Fibroblast of lung (primary cell): ENCODE results near the gene WASHC4. TPM values are rescaled to one million over a fixed set of nuclear protein-coding genes. Genes with fewer than 3 reads are reported as not detected.

Experiments
- DNase-seq, 2 donors: peaks; one replicate each; pipeline versions ENCODE4 v3.0.0 to v3.0.0-alpha.2; 2010; ENCODE audit warnings: low read depth in 2 of 2
- H2AFZ ChIP-seq: 2 replicates; pipeline ENCODE4 v1.5.1; 2012; ENCODE audit warnings: low read length, control low read depth, inconsistent platforms
- H3K27ac ChIP-seq: 2 replicates; pipeline ENCODE4 v1.5.1; 2011; ENCODE audit warnings: low read length, control low read depth; ENCODE audit not compliant: insufficient read depth
- H3K27me3 ChIP-seq: 2 replicates; pipeline ENCODE4 v1.5.1; 2011; ENCODE audit warnings: mild to moderate bottlenecking, low read length; ENCODE audit not compliant: control insufficient read depth, insufficient read depth
- H3K36me3 ChIP-seq: 2 replicates; pipeline ENCODE4 v1.5.1; 2011; ENCODE audit warnings: low read length; ENCODE audit not compliant: control insufficient read depth, insufficient read depth
- H3K4me1 ChIP-seq: 2 replicates; pipeline ENCODE4 v1.5.1; 2011; ENCODE audit warnings: low read length; ENCODE audit not compliant: control insufficient read depth, insufficient read depth; ENCODE audit errors: extremely low read depth
- H3K4me2 ChIP-seq: 2 replicates; pipeline ENCODE4 v1.5.1; 2011; ENCODE audit warnings: low read length, control low read depth; ENCODE audit not compliant: insufficient read depth; ENCODE audit errors: extremely low read depth
- H3K4me3 ChIP-seq, 4 experiments: fragments of 200-600 bp in 1 of 4; sonication (generic) in 1 of 4; replicated peaks in 1 of 4; 2 replicates each; pipeline ENCODE4 v1.5.1; 2011 to 2016; ENCODE audit warnings: low read length in 4 of 4, low read depth in 3 of 4, mild to moderate bottlenecking in 3 of 4, control low read depth in 2 of 4, inconsistent platforms in 1 of 4, mixed read lengths in 1 of 4; ENCODE audit not compliant: insufficient read depth in 1 of 4; ENCODE audit errors: control extremely low read depth in 1 of 4
- H3K79me2 ChIP-seq: 2 replicates; pipeline ENCODE4 v1.5.1; 2012; ENCODE audit warnings: mild to moderate bottlenecking, low read length, inconsistent platforms; ENCODE audit not compliant: control insufficient read depth, insufficient read depth
- H3K9ac ChIP-seq: 2 replicates; pipeline ENCODE4 v1.5.1; 2011; ENCODE audit warnings: mild to moderate bottlenecking, low read length, control low read depth; ENCODE audit not compliant: insufficient read depth
- H3K9me3 ChIP-seq: 2 replicates; pipeline ENCODE4 v1.5.1; 2012; ENCODE audit warnings: low read depth, low read length; ENCODE audit not compliant: control insufficient read depth, insufficient read depth
- H4K20me1 ChIP-seq: 2 replicates; pipeline ENCODE4 v1.5.1; 2011; ENCODE audit warnings: low read length; ENCODE audit not compliant: control insufficient read depth, insufficient read depth; ENCODE audit errors: extremely low read depth
- EZH2 ChIP-seq: IDR thresholded peaks from 2 replicates; pipeline ENCODE4 v1.5.1; 2012; ENCODE audit warnings: low read length, control low read depth, mild to moderate bottlenecking; ENCODE audit errors: missing control alignments
- polyA plus RNA-seq, 2 donors: library from polyadenylated mRNA; depleted of rRNA in 1 of 2; stranded (reverse) in 1 of 2; unstranded in 1 of 2; fragments of >200 nt; gene quantifications; 2 replicates each; pipeline ENCODE4 v1.2.1, GENCODE V29; 2011 to 2012; ENCODE audit warnings: missing spikeins in 1 of 2
- total RNA-seq: library from RNA; depleted of rRNA; stranded (reverse); fragments of >200 nt; gene quantifications from 2 replicates; pipeline ENCODE4 v1.2.1, GENCODE V29; 2014
- TF ChIP-seq, protein P1 (sequence below), 2 donors: IDR thresholded peaks in 1 of 2; conservative IDR thresholded peaks in 1 of 2; 1 replicate in 1 of 2; 2 replicates in 1 of 2; pipeline ENCODE4 v1.5.1; 2011 to 2012; ENCODE audit warnings: low read length in 2 of 2, control low read depth in 1 of 2, inconsistent platforms in 1 of 2, low read depth in 1 of 2, mild to moderate bottlenecking in 1 of 2

The WASHC4 gene
- total and polyA plus RNA-seq, 2 donors (not counting 1 experiment from before 2014, with no cell fraction given), result 56.5 to 98.3 TPM

DNA sequence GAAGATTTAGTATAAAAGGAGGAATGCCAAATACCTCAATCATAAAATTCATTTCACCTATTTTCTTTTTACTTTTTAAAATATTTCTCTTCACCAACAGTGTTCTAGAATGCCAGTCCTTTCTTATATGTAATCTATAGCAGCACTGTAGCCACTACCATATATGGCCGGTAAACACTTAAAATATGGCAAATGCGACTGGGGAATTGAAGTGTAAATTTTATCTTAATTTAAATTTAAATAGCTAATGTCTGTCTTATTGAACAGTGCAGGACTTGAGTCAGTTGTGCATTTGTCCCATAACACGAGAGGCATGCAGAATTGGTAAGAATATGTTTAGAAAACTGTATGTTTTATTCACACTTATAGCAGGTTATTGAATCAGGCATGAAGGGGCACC, 50.1 kb downstream of the WASHC4 start:
- TF ChIP-seq EZH2, result no peak
- TF ChIP-seq, protein P1, sequence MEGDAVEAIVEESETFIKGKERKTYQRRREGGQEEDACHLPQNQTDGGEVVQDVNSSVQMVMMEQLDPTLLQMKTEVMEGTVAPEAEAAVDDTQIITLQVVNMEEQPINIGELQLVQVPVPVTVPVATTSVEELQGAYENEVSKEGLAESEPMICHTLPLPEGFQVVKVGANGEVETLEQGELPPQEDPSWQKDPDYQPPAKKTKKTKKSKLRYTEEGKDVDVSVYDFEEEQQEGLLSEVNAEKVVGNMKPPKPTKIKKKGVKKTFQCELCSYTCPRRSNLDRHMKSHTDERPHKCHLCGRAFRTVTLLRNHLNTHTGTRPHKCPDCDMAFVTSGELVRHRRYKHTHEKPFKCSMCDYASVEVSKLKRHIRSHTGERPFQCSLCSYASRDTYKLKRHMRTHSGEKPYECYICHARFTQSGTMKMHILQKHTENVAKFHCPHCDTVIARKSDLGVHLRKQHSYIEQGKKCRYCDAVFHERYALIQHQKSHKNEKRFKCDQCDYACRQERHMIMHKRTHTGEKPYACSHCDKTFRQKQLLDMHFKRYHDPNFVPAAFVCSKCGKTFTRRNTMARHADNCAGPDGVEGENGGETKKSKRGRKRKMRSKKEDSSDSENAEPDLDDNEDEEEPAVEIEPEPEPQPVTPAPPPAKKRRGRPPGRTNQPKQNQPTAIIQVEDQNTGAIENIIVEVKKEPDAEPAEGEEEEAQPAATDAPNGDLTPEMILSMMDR (conservative IDR thresholded peaks at IDR 0.05 in 1 of 2, IDR thresholded peaks at IDR 0.05 in 1 of 2; ENCODE audit: low read depth in 1 of 2, low read length in 2 of 2), result no peak
- Histone ChIP-seq H3K9me3 (no peaks in the 10 kb centered on the region), H3K27me3 (no peaks in the 10 kb centered on the region), H3K4me3 (no peak overlapping the region), H4K20me1 (no peaks in the 10 kb centered on the region), H3K79me2 (no peaks in the 10 kb centered on the region), H3K9ac (no peak overlapping the region), H3K36me3 (peaks cover 6% of the 10 kb centered on the region), H2AFZ (no peak overlapping the region), H3K4me1 (no peaks in the 10 kb centered on the region), H3K27ac (no peak overlapping the region), H3K4me2 (no peak overlapping the region)
- no peak for DNase-seq

DNA sequence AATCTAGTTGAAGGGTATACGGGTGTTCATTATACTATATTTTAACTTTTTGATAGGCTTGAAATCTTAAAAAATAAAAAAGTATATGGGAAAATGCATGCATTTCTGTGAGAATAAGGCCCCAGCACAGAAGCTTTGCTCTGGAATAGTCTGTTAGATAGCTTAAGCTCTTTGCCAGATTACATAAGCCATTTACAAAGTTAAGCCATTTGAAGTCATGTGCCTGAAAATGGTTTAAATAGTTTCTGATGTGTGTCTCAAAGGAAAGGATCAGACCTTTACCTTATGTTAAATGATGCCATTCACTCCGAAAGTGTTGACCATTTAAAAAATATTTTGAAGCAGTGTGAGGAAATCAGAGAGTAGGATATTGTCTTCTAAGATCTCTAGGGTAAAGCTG, 51.3 kb downstream of the WASHC4 start:
- Histone ChIP-seq H3K27ac (no peak overlapping the region), H2AFZ (no peak overlapping the region), H4K20me1 (no peaks in the 10 kb centered on the region), H3K36me3 (peaks cover 6% of the 10 kb centered on the region), H3K4me3 (no peak overlapping the region), H3K4me2 (no peak overlapping the region), H3K27me3 (no peaks in the 10 kb centered on the region), H3K9me3 (no peaks in the 10 kb centered on the region), H3K79me2 (no peaks in the 10 kb centered on the region), H3K4me1 (no peaks in the 10 kb centered on the region), H3K9ac (no peak overlapping the region)
- DNase-seq, result no peak
- TF ChIP-seq, protein P1 (conservative IDR thresholded peaks at IDR 0.05 in 1 of 2, IDR thresholded peaks at IDR 0.05 in 1 of 2; ENCODE audit: low read depth in 1 of 2, low read length in 2 of 2), result no peak
- no peak for TF ChIP-seq EZH2

DNA sequence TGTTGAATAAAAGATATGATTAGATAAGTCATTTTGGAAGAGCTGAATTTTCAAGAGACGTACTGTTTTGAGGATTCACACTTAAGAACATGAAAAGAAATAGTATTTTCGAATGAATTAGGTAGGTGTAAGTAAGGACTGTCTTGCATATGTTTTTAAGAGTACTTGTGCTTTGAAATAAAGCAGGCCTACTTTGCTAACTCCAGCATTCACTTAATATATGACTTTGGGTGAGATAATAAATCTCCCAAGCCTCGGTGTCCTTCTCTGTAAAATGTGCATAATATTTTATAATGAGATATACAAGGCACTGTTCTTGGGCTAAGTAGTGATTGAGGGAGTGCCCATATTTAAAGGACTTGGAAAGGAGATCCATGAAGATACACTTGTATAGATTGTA, 54.6 kb downstream of the WASHC4 start:
- H3K4me3 ChIP-seq, result no peak overlapping the region
- H4K20me1 ChIP-seq, result no peaks in the 10 kb centered on the region
- no peaks in the 10 kb centered on the region for H3K4me1 ChIP-seq
- no peaks in the 10 kb centered on the region for H3K79me2 ChIP-seq
- no peak overlapping the region for H2AFZ ChIP-seq
- no peaks in the 10 kb centered on the region for H3K9me3 ChIP-seq
- DNase-seq, result no peak
- H3K27ac ChIP-seq, result no peak overlapping the region
- TF ChIP-seq, protein P1 (conservative IDR thresholded peaks at IDR 0.05 in 1 of 2, IDR thresholded peaks at IDR 0.05 in 1 of 2; ENCODE audit: low read depth in 1 of 2, low read length in 2 of 2), result no peak
- TF ChIP-seq EZH2, result no peak
- H3K27me3 ChIP-seq, result no peaks in the 10 kb centered on the region
- no peak overlapping the region for H3K9ac ChIP-seq
- H3K4me2 ChIP-seq, result no peak overlapping the region
- H3K36me3 ChIP-seq, result peaks cover 4% of the 10 kb centered on the region
